ENCODE data around the gene SHISA8.

SHISA8 gene

GRCh38 chr22:41913842-41914534, 886 bp downstream of the SHISA8 start:
- DNase-seq, result no peak

- no peak for DNase-seq
Measured at GRCh38 chr22:41913040-41913719, 1.7 kb downstream of the SHISA8 start.

GRCh38 chr22:41912338-41913039, 2.4 kb downstream of the SHISA8 start:
- no peak for DNase-seq

- no peak for DNase-seq
Measured at GRCh38 chr22:41911001-41911611, 3.8 kb downstream of the SHISA8 start.

- no peak for DNase-seq
Measured at GRCh38 chr22:41910050-41911000, 4.5 kb downstream of the SHISA8 start.

- DNase-seq, result no peak
Measured at GRCh38 chr22:41909310-41910049, 5.4 kb downstream of the SHISA8 start.

GRCh38 chr22:41908411-41909309, 6.2 kb downstream of the SHISA8 start:
- DNase-seq, result no peak

- no peak for DNase-seq
Measured at GRCh38 chr22:41907436-41908401, 7.2 kb downstream of the SHISA8 start.

GRCh38 chr22:41906822-41907221, 8.1 kb downstream of the SHISA8 start:
- no peak for DNase-seq

GRCh38 chr22:41905411-41906202, 9.3 kb downstream of the SHISA8 start:
- DNase-seq, result no peak

GRCh38 chr22:41904450-41905410, 10.1 kb downstream of the SHISA8 start:
- no peak for DNase-seq

- no peak for DNase-seq
Measured at GRCh38 chr22:41902932-41903421, 11.9 kb downstream of the SHISA8 start.

- no peak for DNase-seq
Measured at GRCh38 chr22:41902016-41902415, 12.9 kb downstream of the SHISA8 start.

GRCh38 chr22:41900652-41901312, 14.1 kb downstream of the SHISA8 start:
- DNase-seq, result no peak

GRCh38 chr22:41899992-41900651, 14.8 kb downstream of the SHISA8 start:
- DNase-seq, result no peak

GRCh38 chr22:41899110-41899509, 15.8 kb downstream of the SHISA8 start:
- no peak for DNase-seq

All from left hindlimb (tissue), 1 donor.